Fibroblast of the aortic adventitia (primary cell): ENCODE data around the gene ROPN1L. TPM values are rescaled to one million over a fixed set of nuclear protein-coding genes. Genes with fewer than 3 reads are reported as not detected.

ENCODE experiments used
- DNase-seq: peaks from one replicate; pipeline ENCODE4 v3.0.0-alpha.2; 2010; ENCODE audit warnings: low read depth
- H3K4me3 ChIP-seq: 2 replicates; pipeline ENCODE4 v1.5.1; 2011; ENCODE audit warnings: low read depth, mild to moderate bottlenecking, control low read depth, low read length, moderate library complexity
- total RNA-seq: library from RNA; depleted of rRNA; stranded (reverse); fragments of >200 nt; gene quantifications from 2 replicates; pipeline ENCODE4 v1.2.3, GENCODE V29; 2012; ENCODE audit warnings: low replicate concordance
- TF ChIP-seq, protein P1 (sequence below): IDR thresholded peaks from 2 replicates; pipeline ENCODE4 v1.5.1; 2011; ENCODE audit warnings: mild to moderate bottlenecking, low read length, control low read depth, inconsistent platforms; ENCODE audit not compliant: insufficient read depth

Gene ROPN1L
- total RNA-seq, 1 donor: 0.63 TPM

DNA sequence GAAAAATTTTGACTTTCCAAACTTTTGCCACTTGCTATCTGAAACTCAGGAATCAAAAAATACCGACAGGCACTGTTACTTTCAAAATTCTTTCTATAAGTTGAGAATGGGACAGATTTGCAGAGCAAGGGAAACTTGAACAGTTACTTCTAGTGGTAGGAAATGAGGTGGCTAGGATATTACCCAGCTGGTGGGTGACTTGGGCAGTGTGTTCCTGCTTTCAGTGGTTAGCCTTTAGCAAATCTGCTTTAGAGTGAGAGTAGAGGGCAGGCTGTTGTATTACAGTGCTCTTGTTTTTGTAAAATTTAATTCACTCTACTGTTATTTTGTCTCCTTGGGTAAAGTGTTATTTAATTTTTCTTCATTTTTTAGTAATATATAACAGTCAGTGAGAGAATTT, 40.2 kb upstream of the ROPN1L start:
- TF ChIP-seq, protein P1, sequence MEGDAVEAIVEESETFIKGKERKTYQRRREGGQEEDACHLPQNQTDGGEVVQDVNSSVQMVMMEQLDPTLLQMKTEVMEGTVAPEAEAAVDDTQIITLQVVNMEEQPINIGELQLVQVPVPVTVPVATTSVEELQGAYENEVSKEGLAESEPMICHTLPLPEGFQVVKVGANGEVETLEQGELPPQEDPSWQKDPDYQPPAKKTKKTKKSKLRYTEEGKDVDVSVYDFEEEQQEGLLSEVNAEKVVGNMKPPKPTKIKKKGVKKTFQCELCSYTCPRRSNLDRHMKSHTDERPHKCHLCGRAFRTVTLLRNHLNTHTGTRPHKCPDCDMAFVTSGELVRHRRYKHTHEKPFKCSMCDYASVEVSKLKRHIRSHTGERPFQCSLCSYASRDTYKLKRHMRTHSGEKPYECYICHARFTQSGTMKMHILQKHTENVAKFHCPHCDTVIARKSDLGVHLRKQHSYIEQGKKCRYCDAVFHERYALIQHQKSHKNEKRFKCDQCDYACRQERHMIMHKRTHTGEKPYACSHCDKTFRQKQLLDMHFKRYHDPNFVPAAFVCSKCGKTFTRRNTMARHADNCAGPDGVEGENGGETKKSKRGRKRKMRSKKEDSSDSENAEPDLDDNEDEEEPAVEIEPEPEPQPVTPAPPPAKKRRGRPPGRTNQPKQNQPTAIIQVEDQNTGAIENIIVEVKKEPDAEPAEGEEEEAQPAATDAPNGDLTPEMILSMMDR: no peak
- no peak for DNase-seq
- H3K4me3 ChIP-seq: no peak overlapping the region

GRCh38 chr5:10403829-10404228, 37.9 kb upstream of the ROPN1L start:
- H3K4me3 ChIP-seq: no peak overlapping the region
- DNase-seq: no peak
- TF ChIP-seq, protein P1: no peak

- H3K4me3 ChIP-seq: no peak overlapping the region
- TF ChIP-seq, protein P1: no peak
- DNase-seq: no peak
Measured at GRCh38 chr5:10406651-10407050, 35.0 kb upstream of the ROPN1L start.

- TF ChIP-seq, protein P1: no peak
- DNase-seq: no peak
- no peak overlapping the region for H3K4me3 ChIP-seq
Measured at GRCh38 chr5:10409504-10409903, 32.2 kb upstream of the ROPN1L start.

DNA sequence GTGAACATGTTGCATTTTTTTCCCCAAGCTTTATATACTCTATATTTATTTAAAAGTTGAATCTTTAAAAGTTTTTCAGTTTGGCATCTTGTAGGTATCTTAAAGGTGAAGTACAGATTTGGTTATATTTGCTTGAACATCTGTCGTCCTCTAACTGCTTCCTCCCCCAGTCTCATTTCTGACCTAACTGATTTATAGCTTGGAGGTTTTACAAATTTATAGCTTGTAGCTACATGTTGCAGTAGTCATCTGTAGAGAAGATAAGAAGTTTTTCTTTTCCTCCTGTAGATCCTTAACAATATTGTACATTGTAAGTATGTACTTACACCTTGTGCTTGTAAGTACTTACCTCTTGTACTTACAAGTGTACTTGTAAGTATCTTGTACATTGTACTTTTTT, 31.0 kb upstream of the ROPN1L start:
- TF ChIP-seq, protein P1: no peak
- no peak overlapping the region for H3K4me3 ChIP-seq
- no peak for DNase-seq

DNA sequence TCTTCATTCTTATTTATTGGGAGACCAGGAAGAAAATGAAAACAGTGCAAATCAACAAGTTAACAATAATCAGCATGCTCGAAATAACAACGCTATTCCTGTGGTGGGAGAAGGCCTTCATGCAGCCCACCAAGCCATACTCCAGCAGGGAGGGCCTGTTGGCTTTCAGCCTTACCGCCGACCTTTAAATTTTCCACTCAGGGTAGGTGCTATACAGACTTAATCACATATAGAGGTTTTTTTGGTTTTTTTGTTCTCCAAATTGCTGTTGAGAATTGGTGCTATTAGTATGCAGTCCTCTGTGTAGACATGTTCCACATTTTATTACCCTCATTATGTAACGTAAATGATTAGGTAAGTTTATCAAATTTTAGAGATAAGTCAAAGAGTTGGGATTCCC, 30.3 kb upstream of the ROPN1L start:
- TF ChIP-seq, protein P1: no peak
- H3K4me3 ChIP-seq: no peak overlapping the region
- DNase-seq: no peak

DNA sequence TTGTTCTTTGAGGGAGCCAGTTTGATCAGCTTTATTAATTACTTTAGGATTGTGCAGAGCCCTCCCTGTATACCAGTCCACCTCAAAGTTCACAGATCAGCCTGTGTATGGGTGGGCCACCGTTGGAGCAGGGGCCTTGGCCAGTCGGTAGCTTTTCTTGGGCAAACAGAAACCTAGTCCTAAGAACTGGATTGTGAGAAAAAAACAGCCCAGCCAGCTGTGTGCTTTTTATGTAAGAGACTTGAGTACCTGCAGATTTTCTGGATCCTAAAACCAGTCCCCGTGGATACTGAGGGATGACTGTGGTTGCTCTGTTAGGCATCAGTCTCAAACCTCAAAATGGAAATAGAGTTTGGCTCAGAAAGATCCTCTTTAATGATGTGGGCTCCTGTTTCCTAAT, 24.8 kb upstream of the ROPN1L start:
- DNase-seq: no peak
- TF ChIP-seq, protein P1: no peak

More for the DNA sequence above, 24.8 kb upstream of the ROPN1L start:
- H3K4me3 ChIP-seq: no peak overlapping the region
